ENCODE measurements around the gene HOXB9. TPM values are rescaled to one million over a fixed set of nuclear protein-coding genes. Genes with fewer than 3 reads are reported as not detected.
A peak's percentile ranks its signal among the peaks of the same experiment; 100 is the strongest.

Gene HOXB9
- total RNA-seq, 2 experiments from 2014 or later = 8.4 to 19.6 TPM

- peaks cover 54% of the 10 kb centered on the region for H3K4me1 Mint-ChIP-seq
- H3K27me3 Mint-ChIP-seq = peaks cover 96% of the 10 kb centered on the region
- no peak for DNase-seq
- H3K36me3 Mint-ChIP-seq = no peaks in the 10 kb centered on the region
- H3K9me3 Mint-ChIP-seq (ENCODE audit: low read depth) = no peaks in the 10 kb centered on the region
- no peak overlapping the region for H3K27ac Mint-ChIP-seq
- CTCF ChIA-PET = interaction anchor here (1.1 to 2.6 kb wide), 8 partner anchors 10 to 582 kb away, joined by 3 to 11 read pairs (median 4); partner anchors contain the start of gene PRAC2
- no peak overlapping the region for H3K4me3 Mint-ChIP-seq
- ATAC-seq = no peak
These were observed 25.7 kb downstream of the HOXB9 start for GRCh38 chr17:48600244-48601098.

GRCh38 chr17:48599354-48599753, 26.8 kb downstream of the HOXB9 start:
- CTCF ChIA-PET = interaction anchor here (0.9 to 2.6 kb wide), 3 partner anchors 12 to 292 kb away, joined by 3 to 7 read pairs (median 4); no protein-coding TSS in a partner anchor
- ATAC-seq = no peak
- Mint-ChIP-seq H3K4me3 (no peak overlapping the region), H3K36me3 (no peaks in the 10 kb centered on the region), H3K27me3 (peaks cover 89% of the 10 kb centered on the region), H3K4me1 (peaks cover 46% of the 10 kb centered on the region), H3K9me3 (ENCODE audit: low read depth) (no peaks in the 10 kb centered on the region), H3K27ac (no peak overlapping the region)
- no peak for DNase-seq

GRCh38 chr17:48598736-48599135, 27.4 kb downstream of the HOXB9 start:
- Mint-ChIP-seq H3K27me3 (peaks cover 89% of the 10 kb centered on the region), H3K4me3 (no peak overlapping the region), H3K9me3 (ENCODE audit: low read depth) (no peaks in the 10 kb centered on the region), H3K27ac (no peak overlapping the region), H3K4me1 (peaks cover 47% of the 10 kb centered on the region), H3K36me3 (no peaks in the 10 kb centered on the region)
- CTCF ChIA-PET = interaction anchor here (0.9 to 1.3 kb wide), 3 partner anchors 11 to 80 kb away, joined by 3 to 4 read pairs (median 3); no protein-coding TSS in a partner anchor
- DNase-seq = no peak
- ATAC-seq = no peak

GRCh38 chr17:48597778-48598631, 28.2 kb downstream of the HOXB9 start:
- Mint-ChIP-seq H3K4me3 (peak overlapping the region; percentile 63), H3K4me1 (peaks cover 46% of the 10 kb centered on the region), H3K9me3 (ENCODE audit: low read depth) (no peaks in the 10 kb centered on the region), H3K27me3 (peaks cover 87% of the 10 kb centered on the region), H3K27ac (no peak overlapping the region), H3K36me3 (no peaks in the 10 kb centered on the region)
- peak; percentile 52 for ATAC-seq
- CTCF ChIA-PET = interaction anchor here (1.0 kb wide), 1 partner anchor 46 kb away, joined by 3 read pairs; no protein-coding TSS in a partner anchor
- DNase-seq = peak; percentile 61

- H3K4me1 Mint-ChIP-seq = peaks cover 44% of the 10 kb centered on the region
- H3K27me3 Mint-ChIP-seq = peaks cover 87% of the 10 kb centered on the region
- DNase-seq = no peak
- peak overlapping the region; percentile 63 for H3K4me3 Mint-ChIP-seq
- ATAC-seq = no peak
- no peaks in the 10 kb centered on the region for H3K36me3 Mint-ChIP-seq
- H3K27ac Mint-ChIP-seq = no peak overlapping the region
- no peaks in the 10 kb centered on the region for H3K9me3 Mint-ChIP-seq (ENCODE audit: low read depth)
- CTCF ChIA-PET = interaction anchor here (5.9 kb wide), 1 partner anchor 11 kb away, joined by 40 read pairs; the partner anchor contains the start of gene HOXB7
These were observed 28.7 kb downstream of the HOXB9 start for GRCh38 chr17:48597528-48597777.

- H3K4me1 Mint-ChIP-seq = peaks cover 43% of the 10 kb centered on the region
- H3K4me3 Mint-ChIP-seq = peak overlapping the region; percentile 63
- CTCF ChIA-PET = interaction anchor here (0.8 to 5.9 kb wide), 8 partner anchors 9 to 522 kb away, joined by 3 to 40 read pairs (median 4); partner anchors contain the start of gene HOXB7
- H3K27ac Mint-ChIP-seq = no peak overlapping the region
- DNase-seq (no peak), ATAC-seq (no peak)
- no peaks in the 10 kb centered on the region for H3K9me3 Mint-ChIP-seq (ENCODE audit: low read depth)
- no peaks in the 10 kb centered on the region for H3K36me3 Mint-ChIP-seq
- peaks cover 87% of the 10 kb centered on the region for H3K27me3 Mint-ChIP-seq
These were observed 29.2 kb downstream of the HOXB9 start for GRCh38 chr17:48596735-48597527.

GRCh38 chr17:48596000-48596734, 30.0 kb downstream of the HOXB9 start:
- DNase-seq (peak; percentile 59), ATAC-seq (peak; percentile 24)
- Mint-ChIP-seq H3K4me1 (peaks cover 35% of the 10 kb centered on the region), H3K4me3 (peak overlapping the region; percentile 63), H3K36me3 (no peaks in the 10 kb centered on the region), H3K9me3 (ENCODE audit: low read depth) (no peaks in the 10 kb centered on the region), H3K27me3 (peaks cover 87% of the 10 kb centered on the region), H3K27ac (no peak overlapping the region)
- CTCF ChIA-PET = interaction anchor here (0.7 to 5.9 kb wide), 10 partner anchors 8 to 521 kb away, joined by 3 to 40 read pairs (median 4); partner anchors contain the start of gene HOXB7

- peaks cover 85% of the 10 kb centered on the region for H3K27me3 Mint-ChIP-seq
- no peak for DNase-seq
These were observed 30.7 kb downstream of the HOXB9 start for GRCh38 chr17:48595278-48595999.

GRCh38 chr17:48594538-48595277, 31.4 kb downstream of the HOXB9 start:
- CTCF ChIA-PET = interaction anchor here (0.8 to 5.9 kb wide), 14 partner anchors 14 to 569 kb away, joined by 3 to 40 read pairs (median 7); partner anchors contain the start of gene HOXB7
- ATAC-seq (no peak), DNase-seq (no peak)
- H3K27me3 Mint-ChIP-seq = peaks cover 85% of the 10 kb centered on the region
- H3K36me3 Mint-ChIP-seq = no peaks in the 10 kb centered on the region
- H3K9me3 Mint-ChIP-seq (ENCODE audit: low read depth) = no peaks in the 10 kb centered on the region
- H3K4me1 Mint-ChIP-seq = peaks cover 37% of the 10 kb centered on the region
- H3K4me3 Mint-ChIP-seq = no peak overlapping the region
- H3K27ac Mint-ChIP-seq = no peak overlapping the region

More at GRCh38 chr17:48595278-48595999, 30.7 kb downstream of the HOXB9 start:
- H3K9me3 Mint-ChIP-seq (ENCODE audit: low read depth) = no peaks in the 10 kb centered on the region
- H3K36me3 Mint-ChIP-seq = no peaks in the 10 kb centered on the region
- no peak overlapping the region for H3K27ac Mint-ChIP-seq
- H3K4me1 Mint-ChIP-seq = peaks cover 34% of the 10 kb centered on the region
- no peak for ATAC-seq
- no peak overlapping the region for H3K4me3 Mint-ChIP-seq
- CTCF ChIA-PET = interaction anchor here (0.6 to 5.9 kb wide), 15 partner anchors 7 to 570 kb away, joined by 3 to 40 read pairs (median 3); partner anchors contain the start of gene HOXB7

GRCh38 chr17:48593840-48594537, 32.2 kb downstream of the HOXB9 start:
- peak; percentile 60 for ATAC-seq
- peaks cover 38% of the 10 kb centered on the region for H3K4me1 Mint-ChIP-seq
- CTCF ChIA-PET = interaction anchor here (0.7 to 5.9 kb wide), 49 partner anchors 10 to 576 kb away, joined by 3 to 40 read pairs (median 5); partner anchors contain the start of genes HOXB7, HOXB9 and PRAC2
- no peak overlapping the region for H3K27ac Mint-ChIP-seq
- peak overlapping the region; percentile 73 for H3K4me3 Mint-ChIP-seq
- H3K36me3 Mint-ChIP-seq = no peaks in the 10 kb centered on the region
- peaks cover 85% of the 10 kb centered on the region for H3K27me3 Mint-ChIP-seq
- H3K9me3 Mint-ChIP-seq (ENCODE audit: low read depth) = no peaks in the 10 kb centered on the region
- DNase-seq = peak; percentile 86

Measured in activated CD8-positive, alpha-beta memory T cell treated with anti-CD3 and anti-CD28 coated beads, Interleukin-2, amount 10 ng/mL, durations not matched to agents 7 days and 5 days (primary cell).